ENCODE data around the gene FAM193B. TPM values are rescaled to one million over a fixed set of nuclear protein-coding genes. Genes with fewer than 3 reads are reported as not detected.

Gene FAM193B
- total RNA-seq, 1 experiment from 2014 or later = 43.8 TPM

DNA sequence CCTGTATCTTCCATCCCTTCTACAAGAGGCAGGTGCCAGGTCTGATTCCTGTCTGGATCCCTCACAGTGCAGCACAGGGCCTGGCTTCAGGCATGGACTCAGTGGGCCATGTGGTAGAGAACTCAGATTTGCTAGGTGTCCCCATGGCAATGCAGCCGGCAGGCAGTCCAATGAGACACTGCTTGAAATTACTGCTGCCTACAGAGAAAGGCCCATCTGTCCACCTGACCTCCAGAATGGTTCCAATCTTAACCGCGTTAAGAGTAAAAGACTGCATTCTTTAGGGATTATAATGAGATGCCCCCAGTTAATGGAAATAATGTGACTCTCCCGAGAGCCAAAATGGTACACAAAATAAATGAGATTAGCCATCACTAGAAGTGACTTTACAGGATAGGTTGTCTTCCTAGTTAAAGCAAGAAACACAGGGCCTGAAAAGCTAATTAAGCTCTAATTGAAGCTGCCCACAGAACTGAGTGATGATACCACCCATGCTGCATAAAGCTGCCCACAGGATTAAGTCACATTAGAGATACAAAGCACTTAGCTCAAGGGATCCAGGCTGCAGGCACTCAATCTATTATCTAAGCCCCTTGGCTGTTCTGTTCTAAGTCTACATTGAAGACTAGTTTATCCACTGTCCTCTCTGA lies 11.4 kb downstream of the FAM193B start:
- H3K4me1 ChIP-seq (ENCODE audit: insufficient read depth, low read length, poor library complexity, severe bottlenecking) = peaks cover 20% of the 10 kb centered on the region
- POLR2A ChIA-PET (ENCODE audit: low non-redundant PET) = no interaction called here
- H3K36me3 ChIP-seq (ENCODE audit: insufficient read depth, low read length, poor library complexity, severe bottlenecking) = peaks cover 7% of the 10 kb centered on the region

DNA sequence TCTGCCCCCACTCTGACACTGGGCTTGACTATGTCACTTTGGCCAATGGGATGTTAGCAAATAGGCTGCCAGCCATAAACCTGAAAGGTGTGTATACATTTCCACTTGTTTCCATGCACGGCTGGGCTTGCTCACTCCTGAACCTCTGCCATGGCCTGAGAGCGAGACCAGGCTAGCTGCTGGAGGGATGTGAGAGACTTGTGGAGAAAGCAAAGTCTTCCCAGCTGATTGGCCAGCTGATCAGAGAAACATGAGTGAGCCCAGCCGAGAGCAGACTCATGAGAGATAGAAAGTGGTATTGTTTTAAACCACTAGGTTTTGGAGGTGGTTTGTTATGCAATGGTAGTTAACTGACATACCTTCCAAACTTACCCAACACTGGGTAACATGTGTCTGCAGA lies 13.9 kb downstream of the FAM193B start:
- H3K4me1 ChIP-seq (ENCODE audit: insufficient read depth, low read length, poor library complexity, severe bottlenecking) = peaks cover 5% of the 10 kb centered on the region
- H3K9me3 ChIP-seq (ENCODE audit: low read depth, low read length, poor library complexity, severe bottlenecking) = no peaks in the 10 kb centered on the region
- intact Hi-C loops (cut with micrococcal nuclease; ENCODE audit: unreplicated experiment) = no loop called here
- no peak overlapping the region for H3K4me3 ChIP-seq (ENCODE audit: low read depth, low read length, poor library complexity, severe bottlenecking)
- no peak for DNase-seq (ENCODE audit: low spot score)
- peaks cover 25% of the 10 kb centered on the region for H3K36me3 ChIP-seq (ENCODE audit: insufficient read depth, low read length, poor library complexity, severe bottlenecking)
- CTCF ChIA-PET = no interaction called here
- no peaks in the 10 kb centered on the region for H3K27me3 ChIP-seq (replicated peaks; ENCODE audit: insufficient read depth, low read depth, low read length, poor library complexity)
- POLR2A ChIA-PET (ENCODE audit: low non-redundant PET) = no interaction called here
- H3K27ac ChIP-seq (ENCODE audit: low read depth, low read length, poor library complexity, severe bottlenecking) = no peak overlapping the region
- TF ChIP-seq CTCF (conservative IDR thresholded peaks at IDR 0.05; ENCODE audit: low read depth, low read length) (no peak), EZH2 (IDR thresholded peaks at IDR 0.05; ENCODE audit: borderline replicate concordance, low read depth, low read length, poor library complexity, severe bottlenecking) (no peak)
- BruUV-seq (replicated peaks) = no TSS peak

More for the DNA sequence above, 11.4 kb downstream of the FAM193B start:
- intact Hi-C loops (cut with micrococcal nuclease; ENCODE audit: unreplicated experiment) = no loop called here
- TF ChIP-seq CTCF (conservative IDR thresholded peaks at IDR 0.05; ENCODE audit: low read depth, low read length) (no peak), EZH2 (IDR thresholded peaks at IDR 0.05; ENCODE audit: borderline replicate concordance, low read depth, low read length, poor library complexity, severe bottlenecking) (no peak)
- CTCF ChIA-PET = no interaction called here
- Histone ChIP-seq H3K27me3 (replicated peaks; ENCODE audit: insufficient read depth, low read depth, low read length, poor library complexity) (no peaks in the 10 kb centered on the region), H3K27ac (ENCODE audit: low read depth, low read length, poor library complexity, severe bottlenecking) (no peak overlapping the region), H3K9me3 (ENCODE audit: low read depth, low read length, poor library complexity, severe bottlenecking) (no peaks in the 10 kb centered on the region), H3K4me3 (ENCODE audit: low read depth, low read length, poor library complexity, severe bottlenecking) (no peak overlapping the region)
- DNase-seq (ENCODE audit: low spot score) = no peak
- no TSS peak for BruUV-seq (replicated peaks)

DNA sequence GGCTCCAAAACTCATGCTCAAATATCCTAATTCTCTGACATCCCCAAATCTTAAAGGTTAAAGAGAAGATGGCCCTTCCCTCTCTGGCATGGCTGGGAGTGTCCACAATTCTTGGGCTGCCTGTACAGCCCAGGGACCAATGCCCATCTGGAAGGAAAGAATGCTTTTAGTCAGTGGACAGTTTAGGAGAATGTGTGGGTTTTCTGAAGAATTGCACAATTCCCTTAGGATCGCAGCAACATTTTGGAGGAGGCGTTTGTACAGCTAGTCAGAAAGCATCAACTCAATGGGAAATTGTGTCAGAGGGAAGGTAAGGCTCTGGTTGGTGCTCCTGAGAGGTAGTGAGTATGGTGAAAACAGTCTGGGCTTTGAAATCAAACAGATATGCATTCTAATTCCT lies 15.0 kb downstream of the FAM193B start:
- intact Hi-C loops (cut with micrococcal nuclease; ENCODE audit: unreplicated experiment) = no loop called here
- POLR2A ChIA-PET (ENCODE audit: low non-redundant PET) = no interaction called here
- CTCF ChIA-PET = no interaction called here
- no peak overlapping the region for H3K4me3 ChIP-seq (ENCODE audit: low read depth, low read length, poor library complexity, severe bottlenecking)
- TF ChIP-seq CTCF (conservative IDR thresholded peaks at IDR 0.05; ENCODE audit: low read depth, low read length) = no peak
- no peak for TF ChIP-seq EZH2 (IDR thresholded peaks at IDR 0.05; ENCODE audit: borderline replicate concordance, low read depth, low read length, poor library complexity, severe bottlenecking)
- no TSS peak for BruUV-seq (replicated peaks)
- no peak overlapping the region for H3K27ac ChIP-seq (ENCODE audit: low read depth, low read length, poor library complexity, severe bottlenecking)
- H3K36me3 ChIP-seq (ENCODE audit: insufficient read depth, low read length, poor library complexity, severe bottlenecking) = peaks cover 31% of the 10 kb centered on the region
- H3K4me1 ChIP-seq (ENCODE audit: insufficient read depth, low read length, poor library complexity, severe bottlenecking) = no peaks in the 10 kb centered on the region
- H3K9me3 ChIP-seq (ENCODE audit: low read depth, low read length, poor library complexity, severe bottlenecking) = no peaks in the 10 kb centered on the region
- no peak for DNase-seq (ENCODE audit: low spot score)
- H3K27me3 ChIP-seq (replicated peaks; ENCODE audit: insufficient read depth, low read depth, low read length, poor library complexity) = no peaks in the 10 kb centered on the region
